ENCODE data around the gene TPBGL. TPM values are rescaled to one million over a fixed set of nuclear protein-coding genes. Genes with fewer than 3 reads are reported as not detected.

Gene TPBGL
- total and polyA plus RNA-seq, 4 donors = 0.11 to 0.58 (median 0.33) TPM

DNA sequence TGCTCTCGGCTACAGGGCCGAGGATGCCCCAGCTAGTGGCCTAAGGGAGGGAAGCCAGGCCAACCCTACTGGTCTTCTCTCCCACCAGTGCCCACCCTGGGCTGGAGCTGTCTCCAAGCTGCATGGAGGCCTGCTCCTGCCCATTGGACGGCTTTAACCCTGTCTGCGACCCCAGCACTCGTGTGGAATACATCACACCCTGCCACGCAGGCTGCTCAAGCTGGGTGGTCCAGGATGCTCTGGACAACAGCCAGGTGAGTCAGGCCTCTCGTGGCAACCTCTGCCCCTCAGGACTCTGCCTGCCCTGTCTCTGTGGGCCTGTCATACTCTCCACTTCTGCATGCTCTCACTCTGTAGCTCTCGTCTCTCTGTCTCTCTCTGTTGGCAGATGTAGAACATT is 44.1 kb upstream of the TPBGL start:
- Histone ChIP-seq H3K36me3 (ENCODE audit: control insufficient read depth in 4 of 4, insufficient read depth in 4 of 4, low read length in 4 of 4) (peaks cover 0 to 27% (median 0%) of the 10 kb centered on the region in 4 donors), H3K4me1 (ENCODE audit: control insufficient read depth in 5 of 5, insufficient read depth in 5 of 5, low read length in 5 of 5) (peaks cover 0 to 15% (median 0%) of the 10 kb centered on the region in 5 donors), H3K4me3 (no peak overlapping the region), H3K9me3 (ENCODE audit: control insufficient read depth in 4 of 4, insufficient read depth in 3 of 4, low read length in 3 of 4) (no peaks in the 10 kb centered on the region), H3K27me3 (ENCODE audit: control insufficient read depth in 3 of 3, insufficient read depth in 3 of 3, low read length in 2 of 3) (no peaks in the 10 kb centered on the region), H3K27ac (ENCODE audit: low read depth in 1 of 2, low read length in 1 of 2) (no peak overlapping the region), H3K9ac (ENCODE audit: insufficient read depth in 1 of 2, low read length in 2 of 2) (no peak overlapping the region)
- WGBS, 2 donors = 74 to 85% methylated on average over 8 of the region's 8 CpGs
- ATAC-seq (ENCODE audit: insufficient read depth, low FRiP score) = no peak
- DNase-seq = no peak
- TF ChIP-seq, protein P1, sequence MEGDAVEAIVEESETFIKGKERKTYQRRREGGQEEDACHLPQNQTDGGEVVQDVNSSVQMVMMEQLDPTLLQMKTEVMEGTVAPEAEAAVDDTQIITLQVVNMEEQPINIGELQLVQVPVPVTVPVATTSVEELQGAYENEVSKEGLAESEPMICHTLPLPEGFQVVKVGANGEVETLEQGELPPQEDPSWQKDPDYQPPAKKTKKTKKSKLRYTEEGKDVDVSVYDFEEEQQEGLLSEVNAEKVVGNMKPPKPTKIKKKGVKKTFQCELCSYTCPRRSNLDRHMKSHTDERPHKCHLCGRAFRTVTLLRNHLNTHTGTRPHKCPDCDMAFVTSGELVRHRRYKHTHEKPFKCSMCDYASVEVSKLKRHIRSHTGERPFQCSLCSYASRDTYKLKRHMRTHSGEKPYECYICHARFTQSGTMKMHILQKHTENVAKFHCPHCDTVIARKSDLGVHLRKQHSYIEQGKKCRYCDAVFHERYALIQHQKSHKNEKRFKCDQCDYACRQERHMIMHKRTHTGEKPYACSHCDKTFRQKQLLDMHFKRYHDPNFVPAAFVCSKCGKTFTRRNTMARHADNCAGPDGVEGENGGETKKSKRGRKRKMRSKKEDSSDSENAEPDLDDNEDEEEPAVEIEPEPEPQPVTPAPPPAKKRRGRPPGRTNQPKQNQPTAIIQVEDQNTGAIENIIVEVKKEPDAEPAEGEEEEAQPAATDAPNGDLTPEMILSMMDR (IDR thresholded peaks at IDR 0.05; ENCODE audit: control extremely low read depth, extremely low read depth) = no peak

DNA sequence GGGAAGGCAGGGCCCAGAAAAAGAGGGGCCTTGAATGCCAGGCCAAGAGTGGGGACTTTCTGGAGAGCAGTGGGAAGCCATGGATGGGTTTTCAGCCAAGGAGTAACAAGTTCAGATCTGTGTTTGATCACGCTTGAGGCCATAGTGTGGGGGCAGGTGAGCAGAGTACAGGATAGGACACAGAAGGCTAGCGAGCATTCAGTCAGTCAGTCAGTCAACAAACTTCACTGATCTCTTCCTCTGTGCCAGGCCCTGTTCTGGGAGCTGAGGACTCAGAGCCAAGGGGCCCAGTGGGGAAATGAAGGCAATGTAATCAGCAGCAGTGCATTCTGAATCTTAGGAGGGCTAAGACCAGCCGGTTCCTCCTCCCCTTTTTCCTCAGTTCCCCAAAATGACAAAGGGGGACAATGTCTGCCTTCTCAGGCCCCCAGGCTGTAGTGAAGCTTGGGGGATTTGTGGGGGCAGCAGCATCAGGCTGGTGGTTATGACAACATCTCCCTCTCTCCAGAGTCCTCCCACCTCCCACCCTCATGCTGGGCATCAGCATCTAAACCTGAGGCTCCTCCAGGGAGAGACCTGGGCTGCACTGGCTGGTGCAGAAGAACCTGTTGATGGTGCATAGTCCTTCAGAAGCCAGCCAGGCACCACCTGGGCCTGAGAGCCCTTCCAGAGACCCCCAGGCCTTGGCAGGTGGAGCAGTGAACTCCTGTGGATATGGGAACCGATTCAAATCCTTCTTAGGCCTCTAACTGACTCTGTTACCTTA is 42.9 kb upstream of the TPBGL start:
- no peak overlapping the region for H3K27ac ChIP-seq (ENCODE audit: low read depth in 1 of 2, low read length in 1 of 2)
- no peak for DNase-seq

DNA sequence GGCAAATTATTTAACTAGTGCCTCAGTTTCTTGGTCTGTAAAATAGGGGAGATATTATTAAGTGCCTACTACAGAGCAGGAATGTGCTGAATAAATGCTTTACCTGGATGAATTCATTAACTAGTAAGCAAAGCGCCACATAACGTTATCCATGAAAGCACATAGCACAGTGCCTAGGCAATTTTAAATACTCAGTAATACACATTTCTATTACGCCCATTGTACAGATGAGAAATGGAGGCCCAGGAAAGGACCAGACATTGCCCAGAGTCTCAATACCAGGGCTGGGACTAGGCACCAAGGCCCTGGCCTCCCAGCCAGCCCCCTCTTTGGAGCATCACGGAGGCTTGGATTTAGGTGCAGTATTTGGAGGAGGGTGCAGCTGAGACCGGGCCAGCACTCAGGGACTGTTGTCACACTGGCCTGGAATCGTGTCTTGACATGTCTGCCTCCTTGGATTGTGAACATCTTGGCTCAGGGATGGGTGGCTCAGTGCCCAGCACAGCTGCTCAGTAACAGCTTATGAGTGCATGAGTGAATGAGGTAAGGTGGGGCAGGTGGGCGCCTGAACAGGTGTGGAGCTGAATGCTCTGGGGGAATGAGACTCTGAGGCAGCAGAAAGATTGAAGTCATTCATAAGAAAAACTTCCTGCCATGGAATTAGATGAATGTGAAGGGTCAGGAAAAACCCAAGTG is 42.1 kb upstream of the TPBGL start:
- TF ChIP-seq, protein P1 (IDR thresholded peaks at IDR 0.05; ENCODE audit: control extremely low read depth, extremely low read depth) = no peak
- Histone ChIP-seq H3K4me3 (no peak overlapping the region), H3K9ac (ENCODE audit: insufficient read depth in 1 of 2, low read length in 2 of 2) (no peak overlapping the region), H3K27ac (ENCODE audit: low read depth in 1 of 2, low read length in 1 of 2) (no peak overlapping the region), H3K36me3 (ENCODE audit: control insufficient read depth in 4 of 4, insufficient read depth in 4 of 4, low read length in 4 of 4) (peaks cover 0 to 23% (median 0%) of the 10 kb centered on the region in 4 donors), H3K4me1 (ENCODE audit: control insufficient read depth in 5 of 5, insufficient read depth in 5 of 5, low read length in 5 of 5) (peaks cover 0 to 13% (median 0%) of the 10 kb centered on the region in 5 donors), H3K27me3 (ENCODE audit: control insufficient read depth in 3 of 3, insufficient read depth in 3 of 3, low read length in 2 of 3) (no peaks in the 10 kb centered on the region), H3K9me3 (ENCODE audit: control insufficient read depth in 4 of 4, insufficient read depth in 3 of 4, low read length in 3 of 4) (no peaks in the 10 kb centered on the region)
- ATAC-seq (ENCODE audit: insufficient read depth, low FRiP score) (no peak), DNase-seq (no peak)
- WGBS, 2 donors = 87 to 96% methylated on average over 7 of the region's 7 CpGs

More for the DNA sequence above, 42.9 kb upstream of the TPBGL start:
- TF ChIP-seq, protein P1 (IDR thresholded peaks at IDR 0.05; ENCODE audit: control extremely low read depth, extremely low read depth) = no peak
- Histone ChIP-seq H3K9me3 (ENCODE audit: control insufficient read depth in 4 of 4, insufficient read depth in 3 of 4, low read length in 3 of 4) (no peaks in the 10 kb centered on the region), H3K4me3 (no peak overlapping the region), H3K4me1 (ENCODE audit: control insufficient read depth in 5 of 5, insufficient read depth in 5 of 5, low read length in 5 of 5) (peaks cover 0 to 15% (median 0%) of the 10 kb centered on the region in 5 donors), H3K9ac (ENCODE audit: insufficient read depth in 1 of 2, low read length in 2 of 2) (no peak overlapping the region), H3K36me3 (ENCODE audit: control insufficient read depth in 4 of 4, insufficient read depth in 4 of 4, low read length in 4 of 4) (peaks cover 0 to 26% (median 0%) of the 10 kb centered on the region in 4 donors), H3K27me3 (ENCODE audit: control insufficient read depth in 3 of 3, insufficient read depth in 3 of 3, low read length in 2 of 3) (no peaks in the 10 kb centered on the region)
- no peak for ATAC-seq (ENCODE audit: insufficient read depth, low FRiP score)
- 90% methylated on average over 4 of the region's 4 CpGs for WGBS, 2 donors

Data from lung (tissue), 12 donors.